Neural cell (in vitro differentiated cells): ENCODE measurements around the gene LRRC8C. TPM values are rescaled to one million over a fixed set of nuclear protein-coding genes. Genes with fewer than 3 reads are reported as not detected.

Experiments used
- H2AFZ ChIP-seq: fragments of 200-600, 300-800 bp; sonication (generic), shearing (Covaris generic); 2 replicates; pipeline ENCODE4 v1.6.0; 2014; ENCODE audit warnings: low read depth, mild to moderate bottlenecking, antibody characterized with exemption, low read length, moderate library complexity
- H3F3A ChIP-seq: fragments of 200-600 bp; shearing (Covaris generic); 2 replicates; pipeline ENCODE4 v1.6.1; 2016; ENCODE audit warnings: mild to moderate bottlenecking, moderate library complexity, mixed read lengths, antibody characterized with exemption, low read length; ENCODE audit not compliant: insufficient read depth, poor library complexity, severe bottlenecking
- H3K27ac ChIP-seq: fragments of 200-600, 300-800 bp; sonication (generic), shearing (Covaris generic); 2 replicates; pipeline ENCODE4 v1.5.1; 2014; ENCODE audit warnings: mild to moderate bottlenecking, low read length, moderate library complexity
- H3K27me3 ChIP-seq: fragments of 300-800, 200-600 bp; sonication (generic), shearing (Covaris generic); 2 replicates; pipeline ENCODE4 v1.6.0; 2014; ENCODE audit warnings: mild to moderate bottlenecking, low read depth, low read length, moderate library complexity; ENCODE audit not compliant: insufficient read depth
- H3K36me3 ChIP-seq: fragments of 300-800, 200-600 bp; sonication (generic), shearing (Covaris generic); 2 replicates; pipeline ENCODE4 v1.5.1; 2014; ENCODE audit warnings: mild to moderate bottlenecking, antibody characterized with exemption, low read length, moderate library complexity; ENCODE audit not compliant: insufficient read depth
- H3K4me2 ChIP-seq: fragments of 300-800, 200-600 bp; sonication (generic), shearing (Covaris generic); 2 replicates; pipeline ENCODE4 v1.6.0; 2014; ENCODE audit warnings: mild to moderate bottlenecking, low read length
- H3K4me3 ChIP-seq: fragments of 300-800, 200-600 bp; sonication (generic), shearing (Covaris generic); 2 replicates; pipeline ENCODE4 v1.5.1; 2014; ENCODE audit warnings: mild to moderate bottlenecking, low read length, moderate library complexity
- H3K79me2 ChIP-seq: fragments of 200-600 bp; shearing (Covaris generic); replicated peaks from 2 replicates; pipeline ENCODE4 v1.6.0; 2014; ENCODE audit warnings: mild to moderate bottlenecking, low read length, moderate library complexity; ENCODE audit not compliant: insufficient read depth
- H3K9ac ChIP-seq: fragments of 300-800, 200-600 bp; sonication (generic), shearing (Covaris generic); 2 replicates; pipeline ENCODE4 v1.6.1; 2016; ENCODE audit warnings: mild to moderate bottlenecking, low read length, mixed read lengths
- H3K9me2 ChIP-seq: fragments of 200-600 bp; shearing (Covaris generic); 2 replicates; pipeline ENCODE4 v1.6.1; 2016; ENCODE audit warnings: mild to moderate bottlenecking, low read length, mixed read lengths; ENCODE audit not compliant: insufficient read depth
- H3K9me3 ChIP-seq: fragments of 200-600, 300-800 bp; sonication (generic), shearing (Covaris generic); 2 replicates; pipeline ENCODE4 v1.6.1; 2016; ENCODE audit warnings: mild to moderate bottlenecking, mixed run types, low read length, moderate library complexity, mixed read lengths
- H4K20me1 ChIP-seq: fragments of 200-600 bp; shearing (Covaris generic); 2 replicates; pipeline ENCODE4 v1.6.1; 2016; ENCODE audit warnings: mild to moderate bottlenecking, mixed run types; ENCODE audit not compliant: insufficient read depth
- CTCF ChIP-seq: fragments of 450-650 bp; IDR thresholded peaks from 2 replicates; pipeline ENCODE4 v1.5.1; 2014; ENCODE audit warnings: antibody characterized with exemption, mild to moderate bottlenecking, moderate library complexity; ENCODE audit not compliant: poor library complexity, severe bottlenecking
- EP300 ChIP-seq: fragments of 450-650 bp; conservative IDR thresholded peaks from 2 replicates; pipeline ENCODE4 v1.6.1; 2014; ENCODE audit warnings: antibody characterized with exemption, mild to moderate bottlenecking, moderate library complexity; ENCODE audit not compliant: poor library complexity, severe bottlenecking
- EZH2 ChIP-seq: fragments of 200-600, 300-800 bp; shearing (Covaris generic), sonication (generic); IDR thresholded peaks from 2 replicates; pipeline ENCODE4 v1.6.1; 2014; ENCODE audit warnings: antibody characterized with exemption, low read length, borderline replicate concordance, mild to moderate bottlenecking; ENCODE audit not compliant: insufficient read depth, poor library complexity, severe bottlenecking
- MXI1 ChIP-seq: fragments of 450-650 bp; conservative IDR thresholded peaks from 2 replicates; pipeline ENCODE4 v1.6.1; 2014; ENCODE audit warnings: antibody characterized with exemption, mild to moderate bottlenecking; ENCODE audit not compliant: poor library complexity, severe bottlenecking
- POLR2AphosphoS5 ChIP-seq: IDR thresholded peaks from 2 replicates; pipeline ENCODE4 v1.6.1; 2012
- RAD21 ChIP-seq: fragments of 450-650 bp; conservative IDR thresholded peaks from 2 replicates; pipeline ENCODE4 v1.6.1; 2014; ENCODE audit warnings: antibody characterized with exemption, mild to moderate bottlenecking, moderate library complexity
- REST ChIP-seq: IDR thresholded peaks from 2 replicates; pipeline ENCODE4 v1.6.1; 2012; ENCODE audit warnings: borderline replicate concordance
- SMC3 ChIP-seq: fragments of 450-650 bp; conservative IDR thresholded peaks from 2 replicates; pipeline ENCODE4 v1.6.1; 2014; ENCODE audit warnings: antibody characterized with exemption, mild to moderate bottlenecking, moderate library complexity; ENCODE audit not compliant: poor library complexity
- TAF1 ChIP-seq: IDR thresholded peaks from 2 replicates; pipeline ENCODE4 v1.6.1; 2012; ENCODE audit warnings: low read depth
- polyA plus RNA-seq: library from polyadenylated mRNA; depleted of rRNA; stranded (reverse); fragments of >200 nt; gene quantifications from 2 replicates; pipeline ENCODE4 v1.2.3, GENCODE V29; 2014

The LRRC8C gene
- polyA plus RNA-seq, 1 donor from 2014 or later = 0.78 TPM

- no peak for TF ChIP-seq EP300
- no peak for TF ChIP-seq RAD21
- no peak for TF ChIP-seq REST
- TF ChIP-seq TAF1 = no peak
- Histone ChIP-seq H3K9me2 (no peaks in the 10 kb centered on the region), H3K79me2 (no peaks in the 10 kb centered on the region)
Observed at GRCh38 chr1:89668961-89669360, 36.0 kb downstream of the LRRC8C start.

GRCh38 chr1:89669441-89669840 is 36.5 kb downstream of the LRRC8C start:
- Histone ChIP-seq H2AFZ (no peak overlapping the region), H3K4me3 (no peak overlapping the region), H3F3A (no peaks in the 10 kb centered on the region), H3K36me3 (no peaks in the 10 kb centered on the region), H3K9me3 (no peaks in the 10 kb centered on the region), H3K27ac (no peak overlapping the region), H3K79me2 (no peaks in the 10 kb centered on the region), H3K27me3 (no peaks in the 10 kb centered on the region), H3K4me2 (no peak overlapping the region), H3K9ac (no peak overlapping the region), H3K9me2 (no peaks in the 10 kb centered on the region), H4K20me1 (no peaks in the 10 kb centered on the region)
- TF ChIP-seq SMC3 = no peak

More at GRCh38 chr1:89668961-89669360, 36.0 kb downstream of the LRRC8C start:
- Histone ChIP-seq H3K4me3 (no peak overlapping the region), H3K27me3 (no peaks in the 10 kb centered on the region), H3F3A (no peaks in the 10 kb centered on the region), H3K4me2 (no peak overlapping the region), H2AFZ (no peak overlapping the region), H4K20me1 (no peaks in the 10 kb centered on the region), H3K9ac (no peak overlapping the region), H3K9me3 (no peaks in the 10 kb centered on the region), H3K36me3 (no peaks in the 10 kb centered on the region), H3K27ac (no peak overlapping the region)

- no peak overlapping the region for H3K9ac ChIP-seq
- H2AFZ ChIP-seq = no peak overlapping the region
- H3K79me2 ChIP-seq = no peaks in the 10 kb centered on the region
- no peak overlapping the region for H3K4me2 ChIP-seq
- no peaks in the 10 kb centered on the region for H3F3A ChIP-seq
- no peak overlapping the region for H3K27ac ChIP-seq
- H3K36me3 ChIP-seq = no peaks in the 10 kb centered on the region
- H3K9me2 ChIP-seq = no peaks in the 10 kb centered on the region
- no peaks in the 10 kb centered on the region for H4K20me1 ChIP-seq
- no peaks in the 10 kb centered on the region for H3K9me3 ChIP-seq
- no peak overlapping the region for H3K4me3 ChIP-seq
- H3K27me3 ChIP-seq = no peaks in the 10 kb centered on the region
- no peak for TF ChIP-seq POLR2AphosphoS5
- no peak for TF ChIP-seq REST
- no peak for TF ChIP-seq RAD21
- no peak for TF ChIP-seq SMC3
- no peak for TF ChIP-seq EP300
- TF ChIP-seq EZH2 = no peak
- no peak for TF ChIP-seq TAF1
- no peak for TF ChIP-seq CTCF
- TF ChIP-seq MXI1 = no peak
Observed at GRCh38 chr1:89670163-89670562, 37.2 kb downstream of the LRRC8C start.
